HepG2 (cell line): ENCODE data around the gene MTHFD1L. TPM values are rescaled to one million over a fixed set of nuclear protein-coding genes. Genes with fewer than 3 reads are reported as not detected.

Experiments used
- ATAC-seq: fragments of 200-7000 bp; cut with Tn5 transposase; 3 replicates; pipeline ENCODE4 v1.9.1; 2020; ENCODE audit warnings: mild to moderate bottlenecking, moderate library complexity
- BruUV-seq: library from RNA; stranded (reverse); fragments of 400-500 nt; replicated peaks from 2 replicates; lab custom pipeline; 2021; lab: Mats Ljungman, UMichigan
- CTCF ChIA-PET: fragments of 300-600 bp; formaldehyde crosslinking; extraction: SDS; loops from one replicate; lab custom pipeline; 2021; ENCODE audit warnings: low total read pairs, inconsistent platforms, low intra/inter-chr PET ratio; lab: Yijun Ruan, JAX
- POLR2A ChIA-PET: fragments of 350-600 bp; sonication (Branson Sonifier 250); formaldehyde crosslinking; loops from one replicate; lab custom pipeline; 2020; ENCODE audit warnings: antibody characterized with exemption, inconsistent platforms; lab: Yijun Ruan, JAX
- DNase-seq: peaks from one replicate; pipeline ENCODE4 v3.0.0-alpha.2; 2015; ENCODE audit warnings: low spot score
- FAIRE-seq: peaks from 3 replicates; lab custom pipeline; 2011; peaks lifted over from hg19 to GRCh38; lab: Jason Lieb, UNC
- H2AFZ ChIP-seq: one replicate; pipeline ENCODE4 v1.6.1; 2011; ENCODE audit warnings: low read length, inconsistent platforms
- H3K27ac ChIP-seq: fragments of 300-600 bp; 3 replicates; pipeline ENCODE4 v1.8.0; 2011; ENCODE audit warnings: mixed run types, mild to moderate bottlenecking, mixed read lengths, low read length, inconsistent platforms; ENCODE audit not compliant: insufficient read depth; ENCODE audit errors: extremely low read length
- H3K27me3 ChIP-seq, 2 experiments: fragments of 200-600 bp in 1 of 2; 2 replicates in 1 of 2; 3 replicates in 1 of 2; pipeline versions ENCODE4 v1.6.0 to v1.8.0; 2011; ENCODE audit warnings: low read length in 2 of 2, mild to moderate bottlenecking in 2 of 2, moderate library complexity in 2 of 2, inconsistent platforms in 1 of 2; ENCODE audit not compliant: insufficient read depth in 2 of 2, control insufficient read depth in 1 of 2
- H3K36me3 ChIP-seq, 2 experiments: fragments of 200-600 bp in 1 of 2; replicated peaks in 1 of 2; 2 replicates in 1 of 2; 3 replicates in 1 of 2; pipeline versions ENCODE4 v1.5.1 to v1.8.0; 2011; ENCODE audit warnings: low read length in 2 of 2, inconsistent platforms in 1 of 2; ENCODE audit not compliant: insufficient read depth in 2 of 2, control insufficient read depth in 1 of 2
- H3K4me1 ChIP-seq: 2 replicates; pipeline ENCODE4 v1.5.1; 2012; ENCODE audit warnings: low read length, inconsistent platforms; ENCODE audit not compliant: insufficient read depth
- H3K4me2 ChIP-seq: 2 replicates; pipeline ENCODE4 v1.6.0; 2011; ENCODE audit warnings: low read depth, low read length, inconsistent platforms
- H3K4me3 ChIP-seq, 3 experiments: fragments of 200-600 bp in 1 of 3; sonication (generic), shearing (Covaris generic) in 1 of 3; replicated peaks in 1 of 3; 2 replicates each; pipeline ENCODE4 v1.5.1; 2011 to 2016; ENCODE audit warnings: low read length in 3 of 3, inconsistent platforms in 2 of 3, low read depth in 2 of 3, mild to moderate bottlenecking in 2 of 3, control low read depth in 1 of 3, mixed read lengths in 1 of 3; ENCODE audit not compliant: insufficient read depth in 1 of 3
- H3K79me2 ChIP-seq: one replicate; pipeline ENCODE4 v1.6.1; 2011; ENCODE audit warnings: low read length, inconsistent platforms; ENCODE audit not compliant: insufficient read depth
- H3K9ac ChIP-seq: 2 replicates; pipeline ENCODE4 v1.6.0; 2011; ENCODE audit warnings: mild to moderate bottlenecking, low read depth, low read length, inconsistent platforms; ENCODE audit not compliant: insufficient read depth
- H3K9me3 ChIP-seq: 2 replicates; pipeline ENCODE4 v1.5.1; 2012; ENCODE audit warnings: mild to moderate bottlenecking, low read length
- H4K20me1 ChIP-seq: 2 replicates; pipeline ENCODE4 v1.6.0; 2011; ENCODE audit warnings: inconsistent platforms, mild to moderate bottlenecking, low read length, moderate library complexity; ENCODE audit not compliant: insufficient read depth
- ARHGAP35 ChIP-seq: sonication (generic); formaldehyde crosslinking; IDR thresholded peaks from 2 replicates; pipeline ENCODE4 v1.9.0; 2022; ENCODE audit warnings: mild to moderate bottlenecking, inconsistent platforms, moderate library complexity, missing genetic modification reagents, borderline replicate concordance
- ARNT2 ChIP-seq: sonication (generic); formaldehyde crosslinking; IDR thresholded peaks from 2 replicates; pipeline ENCODE4 v1.8.0; 2022; ENCODE audit warnings: mild to moderate bottlenecking, low read depth, missing genetic modification reagents, moderate library complexity
- CCDC6 ChIP-seq: sonication (generic); formaldehyde crosslinking; IDR thresholded peaks from 2 replicates; pipeline ENCODE4 v1.8.1; 2022; ENCODE audit warnings: mild to moderate bottlenecking, missing genetic modification reagents, moderate library complexity
- FOSL2 ChIP-seq: sonication (generic); formaldehyde crosslinking; IDR thresholded peaks from 2 replicates; pipeline ENCODE4 v1.4.0; 2020; ENCODE audit warnings: missing genetic modification reagents
- LCORL ChIP-seq, 2 experiments: fragments of 450-650 bp in 1 of 2; sonication (generic) in 1 of 2; formaldehyde crosslinking in 1 of 2; IDR thresholded peaks; 2 replicates each; pipeline versions ENCODE4 v1.5.0 to v1.6.1; 2017 to 2020; ENCODE audit warnings: antibody characterized with exemption in 1 of 2, missing genetic modification reagents in 1 of 2
- PHB2 ChIP-seq: fragments of 450-650 bp; IDR thresholded peaks from 2 replicates; pipeline ENCODE4 v1.6.1; 2018; ENCODE audit not compliant: partially characterized antibody
- ZNF329 ChIP-seq: sonication (generic); formaldehyde crosslinking; IDR thresholded peaks from 2 replicates; pipeline ENCODE4 v1.9.0; 2021; ENCODE audit warnings: low read depth, mild to moderate bottlenecking, missing genetic modification reagents
- ZNF629 ChIP-seq: sonication (generic); formaldehyde crosslinking; conservative IDR thresholded peaks from 2 replicates; pipeline ENCODE4 v1.5.0; 2020; ENCODE audit warnings: missing genetic modification reagents
- WGBS: methylation state at CpG from one replicate; pipeline ENCODE4 v1.1.6; 2017; ENCODE audit warnings: low lambda C conversion rate; 5-methylcytosine and 5-hydroxymethylcytosine counted together
- in situ Hi-C: cut with HindIII; loops from 2 replicates; pipeline ENCODE4 v1.10.0; 2017; ENCODE audit warnings: low pct_unique_long_range_greater_than_20kb; ENCODE audit not compliant: extremely low pct_ligation_motif_present
- intact Hi-C: fragments of 100-400 bp; cut with micrococcal nuclease; formaldehyde crosslinking; loops from one replicate; pipeline ENCODE4 v1.10.0; 2022; ENCODE audit not compliant: unreplicated experiment
- polyA plus RNA-seq, 8 experiments: library from polyadenylated mRNA; depleted of rRNA in 3 of 8; stranded (reverse) in 7 of 8; unstranded in 1 of 8; fragments of >200 nt; fragmentation: Illumina TruSeq in 4 of 8; extraction: Trizol in 4 of 8; gene quantifications; 2 replicates each; pipeline versions ENCODE4 v1.2.1 to v1.2.3, GENCODE V29; 2011 to 2016; ENCODE audit warnings: low read depth in 4 of 8, missing spikeins in 1 of 8, mixed read lengths in 1 of 8; ENCODE audit not compliant: insufficient read depth in 1 of 8
- total RNA-seq, 5 experiments: library from RNA; depleted of rRNA; stranded (reverse); fragments of >200 nt; fragmentation: Illumina TruSeq; extraction: Trizol; gene quantifications; 2 replicates each; pipeline ENCODE4 v1.2.3, GENCODE V29; 2016; ENCODE audit warnings: low read depth in 1 of 5
- TF ChIP-seq, protein P1 (sequence below): IDR thresholded peaks from 2 replicates; pipeline ENCODE4 v1.6.1; 2012; ENCODE audit warnings: inconsistent platforms
- TF ChIP-seq, protein P2 (sequence below): sonication (generic); formaldehyde crosslinking; IDR thresholded peaks from 2 replicates; pipeline ENCODE4 v1.4.0; 2020; ENCODE audit warnings: missing genetic modification reagents, mild to moderate bottlenecking, borderline replicate concordance

The MTHFD1L gene
- total and polyA plus RNA-seq, 2 of the 13 experiments (the other 11 are each of a cell fraction or from before 2014, with no cell fraction given) = 24.0 to 39.6 TPM

- intact Hi-C loops (no loop called here), in situ Hi-C loops (no loop called here)
- no peak overlapping the region for H3K4me3 ChIP-seq
- H4K20me1 ChIP-seq = no peaks in the 10 kb centered on the region
- H3K27ac ChIP-seq = no peak overlapping the region
- H3K4me2 ChIP-seq = no peak overlapping the region
- H3K4me1 ChIP-seq = no peaks in the 10 kb centered on the region
- H3K27me3 ChIP-seq = no peaks in the 10 kb centered on the region
- H3K9me3 ChIP-seq = no peaks in the 10 kb centered on the region
- ATAC-seq (no peak), FAIRE-seq (no peak), DNase-seq (no peak)
- H2AFZ ChIP-seq = no peak overlapping the region
- H3K36me3 ChIP-seq = peaks cover 6 to 28% of the 10 kb centered on the region in 2 experiments
- H3K79me2 ChIP-seq = no peaks in the 10 kb centered on the region
- H3K9ac ChIP-seq = no peak overlapping the region
- no TSS peak for BruUV-seq
- WGBS = 94% methylated on average over 7 of the region's 7 CpGs
- peak; percentile 22; the same call in 1 of the 2 replicates for TF ChIP-seq FOSL2 (CRISPR knock-in tag)
- TF ChIP-seq ARHGAP35 (CRISPR knock-in tag) = no peak
- TF ChIP-seq ZNF629 (CRISPR knock-in tag) = peak; percentile 70
- no peak for TF ChIP-seq PHB2
- no peak for TF ChIP-seq CCDC6 (CRISPR knock-in tag)
- TF ChIP-seq, protein P1, sequence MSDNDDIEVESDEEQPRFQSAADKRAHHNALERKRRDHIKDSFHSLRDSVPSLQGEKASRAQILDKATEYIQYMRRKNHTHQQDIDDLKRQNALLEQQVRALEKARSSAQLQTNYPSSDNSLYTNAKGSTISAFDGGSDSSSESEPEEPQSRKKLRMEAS = no peak
- TF ChIP-seq, protein P2, sequence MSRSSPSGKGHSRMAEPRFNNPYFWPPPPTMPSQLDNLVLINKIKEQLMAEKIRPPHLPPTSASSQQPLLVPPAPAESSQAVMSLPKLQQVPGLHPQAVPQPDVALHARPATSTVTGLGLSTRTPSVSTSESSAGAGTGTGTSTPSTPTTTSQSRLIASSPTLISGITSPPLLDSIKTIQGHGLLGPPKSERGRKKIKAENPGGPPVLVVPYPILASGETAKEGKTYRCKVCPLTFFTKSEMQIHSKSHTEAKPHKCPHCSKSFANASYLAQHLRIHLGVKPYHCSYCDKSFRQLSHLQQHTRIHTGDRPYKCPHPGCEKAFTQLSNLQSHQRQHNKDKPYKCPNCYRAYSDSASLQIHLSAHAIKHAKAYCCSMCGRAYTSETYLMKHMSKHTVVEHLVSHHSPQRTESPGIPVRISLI = no peak
- no peak for TF ChIP-seq ARNT2 (CRISPR knock-in tag)
- TF ChIP-seq ZNF329 = no peak
- no peak for TF ChIP-seq LCORL (IDR thresholded peaks at IDR 0.05)
- no peak for TF ChIP-seq LCORL (CRISPR knock-in tag; IDR thresholded peaks at IDR 0.05)
- POLR2A ChIA-PET = no interaction called here
- CTCF ChIA-PET = no interaction called here
Measured at GRCh38 chr6:150987371-150987828, 121.9 kb downstream of the MTHFD1L start.
